ENCODE data around the gene SLC22A2. TPM values are rescaled to one million over a fixed set of nuclear protein-coding genes. Genes with fewer than 3 reads are reported as not detected.

SLC22A2 gene
- total RNA-seq, 1 experiment from 2014 or later: not detected

DNA sequence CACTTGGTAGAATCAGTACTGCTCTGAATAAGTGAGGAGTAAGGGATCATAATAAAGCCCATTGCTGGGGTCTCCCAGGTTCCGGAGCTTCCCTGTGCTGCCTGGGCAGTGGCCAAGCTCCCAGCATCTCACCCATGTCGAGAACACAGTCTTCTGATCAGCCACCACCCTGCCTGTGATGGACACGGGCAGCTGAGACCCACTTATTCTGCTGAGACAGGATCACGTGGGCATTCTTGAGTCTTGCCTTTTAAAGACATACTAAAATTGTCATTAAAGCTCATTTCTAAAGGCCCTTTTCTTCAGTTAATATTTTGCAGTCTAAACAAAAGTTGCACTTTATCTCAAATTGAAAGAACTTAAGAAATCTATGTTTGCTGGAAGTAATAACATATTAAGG lies 42.7 kb upstream of the SLC22A2 start:
- no peaks in the 10 kb centered on the region for H3K4me1 ChIP-seq
- no peak overlapping the region for H3K4me3 ChIP-seq (ENCODE audit: low read depth, low read length)
- Mint-ChIP-seq H3K27me3 (ENCODE audit: insufficient read depth, unreplicated experiment) (no peaks in the 10 kb centered on the region), H3K9me3 (ENCODE audit: unreplicated experiment) (peaks cover 33% of the 10 kb centered on the region), H3K4me1 (ENCODE audit: low read depth, unreplicated experiment) (peaks cover 7% of the 10 kb centered on the region), H3K36me3 (ENCODE audit: insufficient read depth, unreplicated experiment) (no peaks in the 10 kb centered on the region), H3K4me3 (ENCODE audit: unreplicated experiment) (no peak overlapping the region), H3K27ac (ENCODE audit: unreplicated experiment) (no peak overlapping the region)
- ChIA-PET CTCF (no interaction called here), POLR2A (no interaction called here)
- no peaks in the 10 kb centered on the region for H3K27me3 ChIP-seq (replicated peaks; ENCODE audit: control insufficient read depth, insufficient read depth, low read length)
- intact Hi-C loops (cut with micrococcal nuclease; ENCODE audit: unreplicated experiment): no loop called here
- DNase-seq: no peak
- no peak for TF ChIP-seq CTCF (IDR thresholded peaks at IDR 0.05; ENCODE audit: insufficient read depth in 1 of 2, low read depth in 1 of 2, low read length in 1 of 2, severe bottlenecking in 1 of 2, unreplicated experiment in 1 of 2)
- peaks cover 3% of the 10 kb centered on the region; the same call in 1 of the 2 replicates for H3K9me3 ChIP-seq
- no peaks in the 10 kb centered on the region for H3K36me3 ChIP-seq (ENCODE audit: control insufficient read depth, insufficient read depth, low read length)
- BruUV-seq (replicated peaks): no TSS peak

DNA sequence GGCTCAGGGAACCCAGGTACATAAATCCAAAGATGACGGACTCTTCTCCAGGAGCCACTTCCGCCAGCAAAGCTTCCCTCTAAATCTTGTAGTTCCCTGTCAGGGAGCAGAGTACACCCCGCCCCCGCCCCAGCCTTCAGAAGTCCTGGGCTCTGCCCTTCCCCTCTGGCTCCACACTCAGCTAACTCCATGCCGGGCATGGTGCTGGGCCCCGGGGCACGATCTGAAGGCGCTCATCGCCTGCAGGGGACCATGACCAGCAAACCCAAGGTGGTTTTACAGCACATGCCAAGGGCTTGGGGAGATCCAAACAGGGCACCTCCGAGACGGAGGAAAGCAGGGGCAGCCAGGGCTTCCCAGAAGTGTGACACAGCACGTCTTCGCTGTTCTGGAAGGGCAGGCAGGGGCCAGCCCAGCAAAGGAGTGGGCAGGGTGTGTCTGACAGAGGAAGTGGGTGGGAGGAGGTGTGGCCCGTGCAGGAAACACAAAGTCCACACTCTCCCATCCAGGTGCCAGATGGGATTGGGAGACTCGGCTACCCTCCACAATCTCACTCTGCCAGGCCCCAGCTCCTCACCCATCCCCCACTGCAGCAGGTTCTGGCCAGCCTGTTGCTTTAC lies 41.6 kb upstream of the SLC22A2 start:
- Histone ChIP-seq H3K9me3 (peaks cover 3% of the 10 kb centered on the region; the same call in 1 of the 2 replicates), H3K4me1 (no peaks in the 10 kb centered on the region), H3K27me3 (replicated peaks; ENCODE audit: control insufficient read depth, insufficient read depth, low read length) (no peaks in the 10 kb centered on the region), H3K4me3 (ENCODE audit: low read depth, low read length) (no peak overlapping the region), H3K36me3 (ENCODE audit: control insufficient read depth, insufficient read depth, low read length) (no peaks in the 10 kb centered on the region)
- TF ChIP-seq CTCF (IDR thresholded peaks at IDR 0.05; ENCODE audit: insufficient read depth in 1 of 2, low read depth in 1 of 2, low read length in 1 of 2, severe bottlenecking in 1 of 2, unreplicated experiment in 1 of 2): no peak
- peaks cover 7% of the 10 kb centered on the region for H3K4me1 Mint-ChIP-seq (ENCODE audit: low read depth, unreplicated experiment)
- DNase-seq: peak in 1 of 2 experiments; percentile 44
- ChIA-PET CTCF (no interaction called here), POLR2A (no interaction called here)
- no peaks in the 10 kb centered on the region for H3K27me3 Mint-ChIP-seq (ENCODE audit: insufficient read depth, unreplicated experiment)
- no TSS peak for BruUV-seq (replicated peaks)
- H3K27ac Mint-ChIP-seq (ENCODE audit: unreplicated experiment): no peak overlapping the region
- no peaks in the 10 kb centered on the region for H3K36me3 Mint-ChIP-seq (ENCODE audit: insufficient read depth, unreplicated experiment)
- no peak overlapping the region for H3K4me3 Mint-ChIP-seq (ENCODE audit: unreplicated experiment)
- peaks cover 33% of the 10 kb centered on the region for H3K9me3 Mint-ChIP-seq (ENCODE audit: unreplicated experiment)
- intact Hi-C loops (cut with micrococcal nuclease; ENCODE audit: unreplicated experiment): no loop called here

GRCh38 chr6:160299559-160299958 lies 40.9 kb upstream of the SLC22A2 start:
- H3K4me1 Mint-ChIP-seq (ENCODE audit: low read depth, unreplicated experiment): peaks cover 7% of the 10 kb centered on the region
- peaks cover 26% of the 10 kb centered on the region for H3K9me3 Mint-ChIP-seq (ENCODE audit: unreplicated experiment)
- H3K4me3 Mint-ChIP-seq (ENCODE audit: unreplicated experiment): no peak overlapping the region
- H3K9me3 ChIP-seq: peaks cover 3% of the 10 kb centered on the region; the same call in 1 of the 2 replicates
- TF ChIP-seq CTCF (IDR thresholded peaks at IDR 0.05; ENCODE audit: insufficient read depth in 1 of 2, low read depth in 1 of 2, low read length in 1 of 2, severe bottlenecking in 1 of 2, unreplicated experiment in 1 of 2): no peak
- intact Hi-C loops (cut with micrococcal nuclease; ENCODE audit: unreplicated experiment): no loop called here
- BruUV-seq (replicated peaks): no TSS peak
- no peak for DNase-seq
- H3K4me3 ChIP-seq (ENCODE audit: low read depth, low read length): no peak overlapping the region
- no peaks in the 10 kb centered on the region for H3K36me3 ChIP-seq (ENCODE audit: control insufficient read depth, insufficient read depth, low read length)
- no peaks in the 10 kb centered on the region for H3K4me1 ChIP-seq
- H3K27ac Mint-ChIP-seq (ENCODE audit: unreplicated experiment): no peak overlapping the region
- no peaks in the 10 kb centered on the region for H3K36me3 Mint-ChIP-seq (ENCODE audit: insufficient read depth, unreplicated experiment)
- CTCF ChIA-PET: no interaction called here
- H3K27me3 Mint-ChIP-seq (ENCODE audit: insufficient read depth, unreplicated experiment): no peaks in the 10 kb centered on the region
- POLR2A ChIA-PET: no interaction called here
- H3K27me3 ChIP-seq (replicated peaks; ENCODE audit: control insufficient read depth, insufficient read depth, low read length): no peaks in the 10 kb centered on the region

Measured in Caco-2 (cell line).